Fibroblast of villous mesenchyme (primary cell): ENCODE measurements around the gene ITGBL1. TPM values are rescaled to one million over a fixed set of nuclear protein-coding genes. Genes with fewer than 3 reads are reported as not detected.

ENCODE experiments used
- DNase-seq: peaks from one replicate; pipeline ENCODE4 v3.0.0-alpha.2; 2010; ENCODE audit warnings: low read depth
- H3K4me3 ChIP-seq: 2 replicates; pipeline ENCODE4 v1.5.1; 2011; ENCODE audit warnings: low read depth, mild to moderate bottlenecking, low read length
- total RNA-seq: library from RNA; depleted of rRNA; stranded (reverse); fragments of >200 nt; gene quantifications from 2 replicates; pipeline ENCODE4 v1.2.3, GENCODE V29; 2012
- TF ChIP-seq, protein P1 (sequence below): IDR thresholded peaks from 2 replicates; pipeline ENCODE4 v1.5.1; 2012; ENCODE audit warnings: low read depth, mild to moderate bottlenecking, low read length; ENCODE audit not compliant: insufficient read depth

The ITGBL1 gene
- total RNA-seq, 1 donor, result 21.2 TPM

- H3K4me3 ChIP-seq, result no peak overlapping the region
- no peak for DNase-seq
- TF ChIP-seq, protein P1, sequence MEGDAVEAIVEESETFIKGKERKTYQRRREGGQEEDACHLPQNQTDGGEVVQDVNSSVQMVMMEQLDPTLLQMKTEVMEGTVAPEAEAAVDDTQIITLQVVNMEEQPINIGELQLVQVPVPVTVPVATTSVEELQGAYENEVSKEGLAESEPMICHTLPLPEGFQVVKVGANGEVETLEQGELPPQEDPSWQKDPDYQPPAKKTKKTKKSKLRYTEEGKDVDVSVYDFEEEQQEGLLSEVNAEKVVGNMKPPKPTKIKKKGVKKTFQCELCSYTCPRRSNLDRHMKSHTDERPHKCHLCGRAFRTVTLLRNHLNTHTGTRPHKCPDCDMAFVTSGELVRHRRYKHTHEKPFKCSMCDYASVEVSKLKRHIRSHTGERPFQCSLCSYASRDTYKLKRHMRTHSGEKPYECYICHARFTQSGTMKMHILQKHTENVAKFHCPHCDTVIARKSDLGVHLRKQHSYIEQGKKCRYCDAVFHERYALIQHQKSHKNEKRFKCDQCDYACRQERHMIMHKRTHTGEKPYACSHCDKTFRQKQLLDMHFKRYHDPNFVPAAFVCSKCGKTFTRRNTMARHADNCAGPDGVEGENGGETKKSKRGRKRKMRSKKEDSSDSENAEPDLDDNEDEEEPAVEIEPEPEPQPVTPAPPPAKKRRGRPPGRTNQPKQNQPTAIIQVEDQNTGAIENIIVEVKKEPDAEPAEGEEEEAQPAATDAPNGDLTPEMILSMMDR, result no peak
These were observed 203.0 kb downstream of the ITGBL1 start for GRCh38 chr13:101655435-101655834.

GRCh38 chr13:101660711-101661110, 208.2 kb downstream of the ITGBL1 start:
- TF ChIP-seq, protein P1, result no peak
- H3K4me3 ChIP-seq, result no peak overlapping the region
- DNase-seq, result no peak

GRCh38 chr13:101661839-101662238, 209.4 kb downstream of the ITGBL1 start:
- no peak overlapping the region for H3K4me3 ChIP-seq
- TF ChIP-seq, protein P1, result no peak
- DNase-seq, result no peak

GRCh38 chr13:101673360-101674105, 221.1 kb downstream of the ITGBL1 start:
- TF ChIP-seq, protein P1, result no peak
- H3K4me3 ChIP-seq, result no peak overlapping the region
- DNase-seq, result no peak

- TF ChIP-seq, protein P1, result no peak
These were observed 229.4 kb downstream of the ITGBL1 start for GRCh38 chr13:101681834-101682233.

GRCh38 chr13:101686003-101686402, 233.5 kb downstream of the ITGBL1 start:
- DNase-seq, result no peak
- TF ChIP-seq, protein P1, result no peak
- no peak overlapping the region for H3K4me3 ChIP-seq

More at GRCh38 chr13:101681834-101682233, 229.4 kb downstream of the ITGBL1 start:
- no peak overlapping the region for H3K4me3 ChIP-seq
- peak; percentile 21 for DNase-seq

DNA sequence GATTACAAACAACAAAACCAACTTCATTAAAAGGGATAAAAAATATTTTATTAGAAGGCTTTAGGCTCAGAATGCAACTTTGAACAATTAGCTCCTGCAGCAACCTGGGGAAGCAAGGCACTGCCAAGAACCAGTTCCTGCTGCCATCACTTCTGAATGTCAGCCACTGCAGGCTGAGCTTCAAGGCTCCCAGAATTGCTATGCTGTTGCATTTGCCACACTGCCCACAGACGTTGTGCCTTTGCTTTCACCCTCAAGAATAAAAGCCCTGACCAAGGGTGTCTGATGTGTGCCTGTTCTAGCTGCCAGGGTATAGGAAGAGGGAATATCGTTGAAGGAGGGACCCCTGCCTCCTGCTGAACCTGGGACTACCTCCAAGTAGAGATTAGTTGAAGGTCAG, 238.4 kb downstream of the ITGBL1 start:
- TF ChIP-seq, protein P1, result no peak
- DNase-seq, result no peak
- no peak overlapping the region for H3K4me3 ChIP-seq
